H1 (cell line): ENCODE data around the gene STX7. TPM values are rescaled to one million over a fixed set of nuclear protein-coding genes. Genes with fewer than 3 reads are reported as not detected.
"Not testable (repeated sequence)": the region's sequence is repeated elsewhere in the genome, so short reads cannot be mapped to it uniquely, and the experiment has no call there.

ENCODE experiments used
- CTCF ChIA-PET: fragments of 300-600 bp; sonication (Branson Sonifier 250); formaldehyde crosslinking; loops from one replicate; lab custom pipeline; 2021; ENCODE audit not compliant: partially characterized antibody; lab: Charles Lee
- POLR2A ChIA-PET: fragments of 300-600 bp; sonication (Branson Sonifier 250); formaldehyde crosslinking; loops from one replicate; lab custom pipeline; 2021; ENCODE audit warnings: inconsistent platforms; ENCODE audit not compliant: partially characterized antibody; lab: Charles Lee
- DNase-seq, 2 experiments: peaks; one replicate each; pipeline versions ENCODE4 v3.0.0 to v3.0.0-alpha.2; 2010 to 2022; ENCODE audit warnings: low spot score in 2 of 2, low read depth in 1 of 2, mixed read lengths in 1 of 2
- FAIRE-seq: peaks from 2 replicates; lab custom pipeline; 2011; peaks lifted over from hg19 to GRCh38; lab: Jason Lieb, UNC
- H2AFZ ChIP-seq: 2 replicates; pipeline ENCODE4 v1.8.1; 2012; ENCODE audit warnings: low read length, inconsistent platforms
- H2AK5ac ChIP-seq: 2 replicates; pipeline ENCODE4 v1.6.1; 2013; ENCODE audit warnings: low read depth, low read length
- H2BK120ac ChIP-seq: replicated peaks from 2 replicates; pipeline ENCODE3; 2013; ENCODE audit warnings: low read depth, low read length, inconsistent platforms
- H2BK12ac ChIP-seq: 2 replicates; pipeline ENCODE4 v1.6.1; 2013; ENCODE audit warnings: low read depth, low read length
- H2BK15ac ChIP-seq: 2 replicates; pipeline ENCODE4 v1.6.1; 2013; ENCODE audit warnings: low read length
- H2BK20ac ChIP-seq: 2 replicates; pipeline ENCODE4 v1.6.1; 2013; ENCODE audit warnings: low read length
- H2BK5ac ChIP-seq: 2 replicates; pipeline ENCODE4 v1.6.1; 2013; ENCODE audit warnings: low read depth, low read length
- H3K14ac ChIP-seq: 2 replicates; pipeline ENCODE4 v1.6.1; 2013; ENCODE audit warnings: inconsistent platforms; ENCODE audit not compliant: insufficient read length
- H3K18ac ChIP-seq: 2 replicates; pipeline ENCODE4 v1.6.1; 2013; ENCODE audit warnings: low read length; ENCODE audit errors: extremely low read depth
- H3K23ac ChIP-seq: 2 replicates; pipeline ENCODE4 v1.6.1; 2013; ENCODE audit warnings: inconsistent platforms; ENCODE audit not compliant: insufficient read length
- H3K23me2 ChIP-seq: 2 replicates; pipeline ENCODE4 v1.6.1; 2013; ENCODE audit warnings: low read depth, low read length
- H3K27ac ChIP-seq: 2 replicates; pipeline ENCODE4 v1.6.1; 2011; ENCODE audit warnings: low read depth, low read length, inconsistent platforms
- H3K27me3 ChIP-seq, 4 experiments: replicated peaks in 1 of 4; 1 replicate in 1 of 4; 2 replicates in 3 of 4; pipeline versions ENCODE4 v1.6.1 to v1.8.1; 2011 to 2013; ENCODE audit warnings: low read length in 3 of 4, mild to moderate bottlenecking in 3 of 4, inconsistent platforms in 2 of 4, mixed read lengths in 2 of 4, moderate library complexity in 1 of 4; ENCODE audit not compliant: control insufficient read depth in 3 of 4, insufficient read depth in 3 of 4; ENCODE audit errors: extremely low read depth in 1 of 4
- H3K36me3 ChIP-seq, 4 experiments: 2 replicates each; pipeline versions ENCODE4 v1.6.1 to v1.8.1; 2011 to 2013; ENCODE audit warnings: mild to moderate bottlenecking in 4 of 4, low read length in 3 of 4, moderate library complexity in 2 of 4, control low read depth in 1 of 4, inconsistent platforms in 1 of 4; ENCODE audit not compliant: insufficient read depth in 4 of 4, control insufficient read depth in 2 of 4
- H3K4ac ChIP-seq: replicated peaks from 2 replicates; pipeline ENCODE3; 2013; ENCODE audit warnings: low read length, low read depth, mixed read lengths, inconsistent platforms; ENCODE audit not compliant: insufficient read length
- H3K4me1 ChIP-seq, 4 experiments: replicated peaks in 1 of 4; 1 replicate in 1 of 4; 2 replicates in 3 of 4; pipeline versions ENCODE4 v1.6.1 to v1.8.1; 2011 to 2013; ENCODE audit warnings: low read length in 3 of 4, inconsistent platforms in 2 of 4, mixed read lengths in 1 of 4; ENCODE audit not compliant: insufficient read depth in 4 of 4, control insufficient read depth in 3 of 4
- H3K4me2 ChIP-seq, 2 experiments: 2 replicates each; pipeline versions ENCODE4 v1.6.1 to v1.8.1; 2011 to 2013; ENCODE audit warnings: low read depth in 2 of 2, low read length in 2 of 2, control low read depth in 1 of 2, inconsistent platforms in 1 of 2, mild to moderate bottlenecking in 1 of 2; ENCODE audit not compliant: insufficient read depth in 1 of 2
- H3K4me3 ChIP-seq, 4 experiments: fragments of 200-600, 300-600 bp in 1 of 4; sonication (generic), shearing (Covaris generic), sonication (Bioruptor Twin) in 1 of 4; 2 replicates each; pipeline versions ENCODE4 v1.5.1 to v1.8.1; 2011 to 2016; ENCODE audit warnings: low read length in 4 of 4, low read depth in 3 of 4, control low read depth in 2 of 4, inconsistent platforms in 2 of 4, mild to moderate bottlenecking in 2 of 4, mixed read lengths in 1 of 4, moderate library complexity in 1 of 4; ENCODE audit not compliant: insufficient read depth in 2 of 4; ENCODE audit errors: extremely low read depth in 1 of 4
- H3K56ac ChIP-seq: replicated peaks from 2 replicates; pipeline ENCODE3; 2013; ENCODE audit warnings: low read depth, mild to moderate bottlenecking, mixed read lengths, low read length, inconsistent platforms; ENCODE audit not compliant: insufficient read length
- H3K79me1 ChIP-seq: 2 replicates; pipeline ENCODE4 v1.6.1; 2013; ENCODE audit warnings: low read depth, low read length, control low read depth
- H3K79me2 ChIP-seq, 2 experiments: 2 replicates each; pipeline versions ENCODE4 v1.6.1 to v1.8.1; 2012 to 2013; ENCODE audit warnings: low read length in 2 of 2, mild to moderate bottlenecking in 2 of 2, inconsistent platforms in 1 of 2; ENCODE audit not compliant: insufficient read depth in 2 of 2, control insufficient read depth in 1 of 2
- H3K9ac ChIP-seq, 4 experiments: replicated peaks in 1 of 4; 1 replicate in 1 of 4; 2 replicates in 3 of 4; pipeline versions ENCODE4 v1.6.1 to v1.8.1; 2011 to 2013; ENCODE audit warnings: low read depth in 3 of 4, low read length in 3 of 4, control low read depth in 2 of 4, mild to moderate bottlenecking in 2 of 4, moderate library complexity in 2 of 4, inconsistent platforms in 1 of 4; ENCODE audit errors: extremely low read depth in 1 of 4
- H3K9me3 ChIP-seq, 2 experiments: 2 replicates each; pipeline versions ENCODE4 v1.6.1 to v1.8.1; 2012 to 2013; ENCODE audit warnings: mild to moderate bottlenecking in 2 of 2, moderate library complexity in 2 of 2, control low read depth in 1 of 2, inconsistent platforms in 1 of 2, low read depth in 1 of 2, low read length in 1 of 2, mixed read lengths in 1 of 2; ENCODE audit not compliant: insufficient read depth in 2 of 2
- H4K20me1 ChIP-seq, 2 experiments: replicated peaks in 1 of 2; 2 replicates each; pipeline versions ENCODE3 to v1.8.1; 2011 to 2013; ENCODE audit warnings: inconsistent platforms in 2 of 2, low read length in 2 of 2, mild to moderate bottlenecking in 1 of 2; ENCODE audit not compliant: insufficient read depth in 2 of 2, control insufficient read depth in 1 of 2
- H4K5ac ChIP-seq: 2 replicates; pipeline ENCODE4 v1.6.1; 2013; ENCODE audit warnings: low read length, low read depth, mixed read lengths, inconsistent platforms; ENCODE audit not compliant: insufficient read length
- H4K8ac ChIP-seq: 2 replicates; pipeline ENCODE4 v1.8.0; 2013; ENCODE audit warnings: mild to moderate bottlenecking, moderate library complexity, low read length, inconsistent platforms; ENCODE audit not compliant: insufficient read depth; ENCODE audit errors: extremely low read depth
- H4K91ac ChIP-seq: replicated peaks from 2 replicates; pipeline ENCODE3; 2013; ENCODE audit warnings: low read length, mixed read lengths, inconsistent platforms; ENCODE audit not compliant: insufficient read length
- WGBS, 2 experiments: shearing (Covaris generic) in 1 of 2; methylation state at CpG; one replicate each; pipeline versions ENCODE4 v1.1.6 to v1.1.7; 2013 to 2015; ENCODE audit warnings: low lambda C conversion rate in 2 of 2, mixed read lengths in 2 of 2, inconsistent platforms in 1 of 2, low coverage in 1 of 2, missing lambda C conversion rate in 1 of 2; ENCODE audit not compliant: insufficient replicate concordance in 2 of 2, insufficient coverage in 1 of 2, insufficient read length in 1 of 2; ENCODE audit errors: extremely low coverage in 1 of 2, missing lambda C conversion rate in 1 of 2; 5-methylcytosine and 5-hydroxymethylcytosine counted together
- polyA plus RNA-seq, 7 experiments: library from polyadenylated mRNA; depleted of rRNA in 3 of 7; stranded (reverse) in 5 of 7; unstranded in 2 of 7; fragments of >200 nt in 5 of 7; fragments of 200-250 nt in 2 of 7; gene quantifications; 1 replicate in 5 of 7; 2 replicates in 1 of 7; 4 replicates in 1 of 7; pipeline versions ENCODE4 v1.2.1 to v1.2.3, GENCODE V29; 2011 to 2013; ENCODE audit warnings: missing spikeins in 2 of 7, mixed read lengths in 2 of 7
- total RNA-seq: library from RNA; stranded (reverse); fragmentation: NEBNext Ultra II Directional; extraction: Animal tissue kit (Norgen Biotek cat#: 25700); gene quantifications from 2 replicates; pipeline ENCODE4 v1.2.1, GENCODE V29; 2021

Gene STX7
- total and polyA plus RNA-seq, 2 of the 8 experiments (the other 6 are each of a cell fraction or from before 2014, with no cell fraction given): 5.7 to 27.9 TPM

DNA sequence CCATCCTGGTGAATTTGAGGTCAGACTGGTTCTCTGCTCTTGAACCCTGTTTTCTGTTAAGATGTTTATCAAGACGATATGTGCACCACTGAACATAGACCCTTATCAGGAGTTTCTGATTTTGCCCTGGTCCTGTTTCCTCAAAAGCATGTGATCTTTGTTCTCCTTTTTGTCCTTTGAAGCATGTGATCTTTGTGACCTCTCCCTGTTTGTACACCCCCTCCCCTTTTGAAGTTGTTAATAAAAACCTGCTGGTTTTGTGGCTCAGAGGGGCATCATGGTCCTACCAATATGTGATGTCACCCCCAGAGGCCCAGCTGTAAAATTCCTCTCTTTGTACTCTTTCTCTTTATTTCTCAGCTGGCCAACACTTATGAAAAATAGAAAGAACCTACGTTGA lies 21.6 kb upstream of the STX7 start:
- H3K79me1 ChIP-seq, CTCF ChIA-PET, H2BK5ac ChIP-seq, H2AK5ac ChIP-seq, H4K8ac ChIP-seq, H3K23me2 ChIP-seq, H4K20me1 ChIP-seq, H3K27ac ChIP-seq, H3K4ac ChIP-seq, H3K4me1 ChIP-seq, H4K91ac ChIP-seq, DNase-seq, H3K4me2 ChIP-seq, H3K4me3 ChIP-seq, H2BK12ac ChIP-seq, POLR2A ChIA-PET, H2BK120ac ChIP-seq, H3K79me2 ChIP-seq, H3K56ac ChIP-seq, H2BK15ac ChIP-seq, H3K9ac ChIP-seq, H4K5ac ChIP-seq, H3K14ac ChIP-seq, H3K36me3 ChIP-seq, H3K23ac ChIP-seq, H3K27me3 ChIP-seq, H3K18ac ChIP-seq, H3K9me3 ChIP-seq, H2BK20ac ChIP-seq, FAIRE-seq, H2AFZ ChIP-seq: not testable (repeated sequence)
- WGBS, 2 experiments: 89% methylated on average over 2 of the region's 2 CpGs; no CpG with 5 or more reads in 1 of the 2 experiments
